Measurements from ENCODE around the gene NCOR2.
A peak's percentile ranks its signal among the peaks of the same experiment; 100 is the strongest.

The NCOR2 gene

DNA sequence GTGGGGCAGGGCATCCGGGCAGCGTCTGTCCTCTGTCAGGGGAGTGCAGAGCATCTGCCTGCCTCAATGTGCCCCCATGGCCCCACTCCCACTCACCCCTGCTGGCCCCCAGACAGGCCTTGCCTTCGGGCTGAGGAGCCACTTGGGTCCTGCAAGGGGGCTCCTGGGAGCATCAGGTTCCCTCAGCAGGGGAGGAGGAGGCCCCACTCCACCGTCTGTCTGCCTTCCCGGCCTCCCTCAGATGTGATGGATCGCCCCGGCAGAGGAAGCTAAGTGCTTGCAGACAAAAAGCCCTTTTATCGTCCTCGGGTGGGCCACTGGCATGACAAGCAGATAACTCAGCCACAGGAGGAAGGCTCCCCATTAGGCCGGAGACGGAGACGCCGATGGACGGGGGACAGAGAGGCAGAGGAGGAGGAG is 35.1 kb downstream of the NCOR2 start:
- peak overlapping the region; percentile 96 for H3K27ac Mint-ChIP-seq

DNA sequence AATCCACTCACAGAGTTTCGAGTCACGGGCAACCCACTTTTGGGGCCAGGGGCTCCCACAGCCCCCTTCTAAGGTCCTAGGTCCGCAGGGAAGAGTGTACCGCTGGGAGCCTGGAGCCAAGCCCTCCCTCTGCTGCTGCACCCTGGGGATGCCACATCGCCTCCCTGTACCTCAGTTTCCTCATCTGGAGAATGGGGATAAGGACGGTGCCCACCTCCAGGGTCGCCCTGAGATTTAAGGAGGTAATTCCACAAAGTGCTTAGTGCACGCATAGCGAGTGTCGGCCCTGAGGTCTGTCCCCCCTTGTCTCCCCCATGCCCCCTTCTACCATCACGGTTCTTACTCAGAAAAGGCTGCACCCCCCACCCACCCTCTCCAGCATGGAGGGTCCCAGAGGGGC is 35.5 kb downstream of the NCOR2 start:
- Mint-ChIP-seq H3K36me3 (ENCODE audit: low read depth) (peaks cover 14% of the 10 kb centered on the region), H3K27me3 (ENCODE audit: low read depth, poor library complexity) (peaks cover 7% of the 10 kb centered on the region)
- TF ChIP-seq, protein P1, sequence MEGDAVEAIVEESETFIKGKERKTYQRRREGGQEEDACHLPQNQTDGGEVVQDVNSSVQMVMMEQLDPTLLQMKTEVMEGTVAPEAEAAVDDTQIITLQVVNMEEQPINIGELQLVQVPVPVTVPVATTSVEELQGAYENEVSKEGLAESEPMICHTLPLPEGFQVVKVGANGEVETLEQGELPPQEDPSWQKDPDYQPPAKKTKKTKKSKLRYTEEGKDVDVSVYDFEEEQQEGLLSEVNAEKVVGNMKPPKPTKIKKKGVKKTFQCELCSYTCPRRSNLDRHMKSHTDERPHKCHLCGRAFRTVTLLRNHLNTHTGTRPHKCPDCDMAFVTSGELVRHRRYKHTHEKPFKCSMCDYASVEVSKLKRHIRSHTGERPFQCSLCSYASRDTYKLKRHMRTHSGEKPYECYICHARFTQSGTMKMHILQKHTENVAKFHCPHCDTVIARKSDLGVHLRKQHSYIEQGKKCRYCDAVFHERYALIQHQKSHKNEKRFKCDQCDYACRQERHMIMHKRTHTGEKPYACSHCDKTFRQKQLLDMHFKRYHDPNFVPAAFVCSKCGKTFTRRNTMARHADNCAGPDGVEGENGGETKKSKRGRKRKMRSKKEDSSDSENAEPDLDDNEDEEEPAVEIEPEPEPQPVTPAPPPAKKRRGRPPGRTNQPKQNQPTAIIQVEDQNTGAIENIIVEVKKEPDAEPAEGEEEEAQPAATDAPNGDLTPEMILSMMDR (IDR thresholded peaks at IDR 0.05) = no peak

More for the DNA sequence above, 35.1 kb downstream of the NCOR2 start:
- DNase-seq = peak; percentile 74
- TF ChIP-seq, protein P1 (IDR thresholded peaks at IDR 0.05) = no peak
- Mint-ChIP-seq H3K36me3 (ENCODE audit: low read depth) (peaks cover 17% of the 10 kb centered on the region), H3K4me3 (peak overlapping the region; percentile 52), H3K9me3 (no peaks in the 10 kb centered on the region), H3K27me3 (ENCODE audit: low read depth, poor library complexity) (peaks cover 7% of the 10 kb centered on the region), H3K4me1 (peaks cover 64% of the 10 kb centered on the region)

DNA sequence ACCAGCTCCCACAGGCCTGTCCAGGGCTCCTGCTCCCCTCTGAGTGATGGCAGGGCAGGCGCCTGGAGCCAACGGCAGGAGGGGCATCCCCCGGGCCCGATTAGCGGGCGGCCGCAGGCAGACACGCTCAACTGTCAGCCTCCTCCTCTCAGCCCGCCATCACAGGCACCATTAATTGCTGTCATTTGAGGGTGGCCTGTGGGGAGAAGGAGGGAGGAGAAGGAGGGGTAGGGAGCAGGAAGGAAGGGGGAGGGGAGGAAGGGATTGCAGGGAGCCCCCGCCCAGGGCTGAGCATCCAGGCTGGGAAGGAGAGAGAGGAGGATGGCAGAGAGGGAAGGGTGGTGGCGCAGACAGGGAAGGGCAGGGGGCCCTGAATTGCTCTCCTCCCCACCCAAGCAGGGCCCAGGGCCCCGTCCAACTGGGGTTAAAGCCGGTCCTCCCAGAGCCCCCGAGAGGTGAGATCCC is 36.1 kb downstream of the NCOR2 start:
- H3K9me3 Mint-ChIP-seq = no peaks in the 10 kb centered on the region
- peaks cover 7% of the 10 kb centered on the region for H3K27me3 Mint-ChIP-seq (ENCODE audit: low read depth, poor library complexity)
- H3K4me1 Mint-ChIP-seq = peaks cover 70% of the 10 kb centered on the region
- H3K4me3 Mint-ChIP-seq = no peak overlapping the region
- peak; percentile 77 for DNase-seq
- peaks cover 8% of the 10 kb centered on the region for H3K36me3 Mint-ChIP-seq (ENCODE audit: low read depth)
- TF ChIP-seq, protein P1 (IDR thresholded peaks at IDR 0.05) = no peak
- H3K27ac Mint-ChIP-seq = no peak overlapping the region

More for the DNA sequence above, 35.5 kb downstream of the NCOR2 start:
- DNase-seq = no peak
- no peak overlapping the region for H3K4me3 Mint-ChIP-seq
- peak overlapping the region; percentile 64 for H3K27ac Mint-ChIP-seq
- H3K4me1 Mint-ChIP-seq = peaks cover 67% of the 10 kb centered on the region
- no peaks in the 10 kb centered on the region for H3K9me3 Mint-ChIP-seq

DNA sequence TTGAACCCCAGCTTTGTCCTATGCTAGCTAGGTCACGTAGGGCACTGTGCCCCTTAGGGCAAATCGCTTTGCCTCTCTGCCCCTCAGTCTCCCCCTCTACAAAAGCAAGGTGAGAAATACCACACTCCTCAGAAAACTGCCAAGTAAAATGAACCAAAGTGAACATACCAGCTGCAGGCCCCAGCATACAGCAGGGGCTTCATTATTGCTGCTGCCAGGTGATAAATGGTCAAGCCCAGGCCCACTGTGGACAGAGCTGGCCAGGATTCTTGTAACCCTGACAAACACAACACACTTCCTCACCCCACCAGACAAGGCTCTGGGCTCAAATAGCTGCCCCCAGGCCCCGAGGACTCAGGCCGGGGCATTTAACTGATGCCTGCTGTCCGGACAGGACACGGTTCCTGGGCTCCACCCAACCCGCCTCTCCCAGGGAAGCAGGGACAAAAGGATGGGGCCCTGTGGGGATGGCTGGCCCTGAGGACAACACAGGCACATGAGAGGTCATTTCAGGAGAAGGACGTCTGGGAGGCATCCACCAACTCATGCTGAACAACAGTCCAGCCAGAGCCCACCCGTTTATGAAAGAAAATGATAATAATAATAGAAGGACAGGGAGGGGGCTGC is 36.7 kb downstream of the NCOR2 start:
- TF ChIP-seq, protein P1 (IDR thresholded peaks at IDR 0.05) = no peak
- DNase-seq = no peak
- H3K36me3 Mint-ChIP-seq (ENCODE audit: low read depth) = peaks cover 5% of the 10 kb centered on the region
- H3K4me1 Mint-ChIP-seq = peaks cover 70% of the 10 kb centered on the region
- no peaks in the 10 kb centered on the region for H3K9me3 Mint-ChIP-seq
- H3K4me3 Mint-ChIP-seq = no peak overlapping the region
- peak overlapping the region; percentile 61 for H3K27ac Mint-ChIP-seq
- peaks cover 7% of the 10 kb centered on the region for H3K27me3 Mint-ChIP-seq (ENCODE audit: low read depth, poor library complexity)

DNA sequence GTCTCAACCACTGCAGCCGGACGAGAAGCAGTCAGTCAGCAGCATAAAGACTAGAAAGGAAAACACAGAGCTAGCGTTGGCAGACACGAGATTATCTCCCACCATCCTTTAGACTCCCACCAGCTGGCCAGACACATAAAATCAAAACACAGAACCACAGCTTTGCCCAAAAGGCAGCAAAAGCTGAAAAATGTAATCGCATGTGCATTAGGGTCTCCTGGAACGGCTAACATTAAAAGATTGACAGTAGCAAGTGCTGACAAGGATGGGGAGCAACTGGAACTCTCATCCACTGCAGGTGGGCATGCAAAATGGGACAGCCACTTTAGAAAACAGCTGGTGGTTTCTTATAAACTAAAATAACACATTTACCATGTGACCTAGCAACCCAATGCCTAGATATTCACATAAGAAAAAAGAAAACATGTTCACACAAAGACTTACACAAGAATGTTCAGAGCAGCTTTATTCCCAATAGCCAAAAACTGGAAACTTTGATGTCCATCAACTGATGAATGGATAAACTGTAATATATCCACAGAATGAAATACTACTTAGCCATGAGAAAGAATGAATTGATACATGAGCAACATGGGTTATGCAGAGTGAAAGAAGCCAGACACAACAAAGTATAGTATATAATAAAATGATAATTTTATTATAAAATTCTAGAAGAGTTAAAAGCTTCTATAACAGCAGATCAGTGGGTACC is 37.7 kb downstream of the NCOR2 start:
- no peak overlapping the region for H3K4me3 Mint-ChIP-seq
- H3K27ac Mint-ChIP-seq = no peak overlapping the region
- peaks cover 5% of the 10 kb centered on the region for H3K36me3 Mint-ChIP-seq (ENCODE audit: low read depth)
- peaks cover 64% of the 10 kb centered on the region for H3K4me1 Mint-ChIP-seq
- peaks cover 7% of the 10 kb centered on the region for H3K27me3 Mint-ChIP-seq (ENCODE audit: low read depth, poor library complexity)
- H3K9me3 Mint-ChIP-seq = no peaks in the 10 kb centered on the region
- TF ChIP-seq, protein P1 (IDR thresholded peaks at IDR 0.05) = no peak
- no peak for DNase-seq

Measured in nephron progenitor cell (in vitro differentiated cells).